HEK293T (cell line): ENCODE measurements around the gene ARL4A.

Source experiments
- CTCF ChIA-PET: fragments of 350-600 bp; formaldehyde crosslinking; extraction: SDS; loops from one replicate; lab custom pipeline; 2021; ENCODE audit warnings: antibody characterized with exemption, inconsistent platforms; lab: Yijun Ruan, JAX
- POLR2A ChIA-PET: fragments of 350-600 bp; formaldehyde crosslinking; extraction: SDS; loops from one replicate; lab custom pipeline; 2020; ENCODE audit warnings: antibody characterized with exemption, inconsistent platforms; lab: Yijun Ruan, JAX
- DNase-seq: peaks from one replicate; pipeline ENCODE4 v3.0.0; 2012; ENCODE audit warnings: mixed read lengths; ENCODE audit errors: extremely low spot score
- ARNT ChIP-seq: fragments of 450-650 bp; IDR thresholded peaks from 2 replicates; pipeline ENCODE4 v1.6.1; 2017; ENCODE audit warnings: mild to moderate bottlenecking
- BHLHE40 ChIP-seq: fragments of 450-650 bp; IDR thresholded peaks from 2 replicates; pipeline ENCODE4 v1.6.1; 2016; ENCODE audit warnings: mild to moderate bottlenecking, moderate library complexity, borderline replicate concordance
- CTBP1 ChIP-seq: fragments of 450-650 bp; IDR thresholded peaks from 2 replicates; pipeline ENCODE4 v1.6.1; 2016; ENCODE audit warnings: borderline replicate concordance
- ELF4 ChIP-seq: fragments of 450-650 bp; IDR thresholded peaks from 2 replicates; pipeline ENCODE4 v1.6.1; 2017; ENCODE audit warnings: antibody characterized with exemption
- FOXA1 ChIP-seq: fragments of 450-650 bp; IDR thresholded peaks from 2 replicates; pipeline ENCODE4 v1.6.1; 2016; ENCODE audit warnings: mild to moderate bottlenecking
- FOXK2 ChIP-seq: fragments of 450-650 bp; IDR thresholded peaks from 2 replicates; pipeline ENCODE4 v1.6.1; 2016; ENCODE audit warnings: mild to moderate bottlenecking
- FOXM1 ChIP-seq: fragments of 450-650 bp; IDR thresholded peaks from 2 replicates; pipeline ENCODE4 v1.6.1; 2017; ENCODE audit warnings: mild to moderate bottlenecking, borderline replicate concordance
- HDGF ChIP-seq: fragments of 450-650 bp; IDR thresholded peaks from 2 replicates; pipeline ENCODE4 v1.6.1; 2017; ENCODE audit warnings: antibody characterized with exemption, borderline replicate concordance
- L3MBTL2 ChIP-seq: fragments of 450-650 bp; conservative IDR thresholded peaks from 2 replicates; pipeline ENCODE4 v1.6.1; 2016; ENCODE audit warnings: mild to moderate bottlenecking
- LEF1 ChIP-seq: fragments of 450-650 bp; IDR thresholded peaks from 2 replicates; pipeline ENCODE4 v1.6.1; 2017; ENCODE audit warnings: mild to moderate bottlenecking, borderline replicate concordance
- NFRKB ChIP-seq: fragments of 450-650 bp; IDR thresholded peaks from 2 replicates; pipeline ENCODE4 v1.6.1; 2016; ENCODE audit warnings: mild to moderate bottlenecking, moderate library complexity
- SP1 ChIP-seq: fragments of 450-650 bp; IDR thresholded peaks from 2 replicates; pipeline ENCODE4 v1.6.1; 2017
- SUZ12 ChIP-seq: fragments of 450-650 bp; IDR thresholded peaks from 2 replicates; pipeline ENCODE4 v1.6.1; 2016; ENCODE audit warnings: mild to moderate bottlenecking
- TARDBP ChIP-seq: fragments of 450-650 bp; IDR thresholded peaks from 2 replicates; pipeline ENCODE4 v1.6.1; 2016
- ZNF384 ChIP-seq: fragments of 450-650 bp; IDR thresholded peaks from 2 replicates; pipeline ENCODE4 v1.6.1; 2016
- TF ChIP-seq, protein P1 (sequence below): fragments of 450-650 bp; IDR thresholded peaks from 2 replicates; pipeline ENCODE4 v1.6.1; 2016

ARL4A gene

GRCh38 chr7:12716722-12717121 lies 29.3 kb downstream of the ARL4A start:
- POLR2A ChIA-PET: interaction anchor here (1.3 kb wide), 1 partner anchor 10 kb away, joined by 5 read pairs; no protein-coding TSS in a partner anchor
- no peak for TF ChIP-seq LEF1
- CTCF ChIA-PET: interaction anchor here (0.6 kb wide), 1 partner anchor 672 kb away, joined by 3 read pairs; no protein-coding TSS in a partner anchor
- DNase-seq: no peak

DNA sequence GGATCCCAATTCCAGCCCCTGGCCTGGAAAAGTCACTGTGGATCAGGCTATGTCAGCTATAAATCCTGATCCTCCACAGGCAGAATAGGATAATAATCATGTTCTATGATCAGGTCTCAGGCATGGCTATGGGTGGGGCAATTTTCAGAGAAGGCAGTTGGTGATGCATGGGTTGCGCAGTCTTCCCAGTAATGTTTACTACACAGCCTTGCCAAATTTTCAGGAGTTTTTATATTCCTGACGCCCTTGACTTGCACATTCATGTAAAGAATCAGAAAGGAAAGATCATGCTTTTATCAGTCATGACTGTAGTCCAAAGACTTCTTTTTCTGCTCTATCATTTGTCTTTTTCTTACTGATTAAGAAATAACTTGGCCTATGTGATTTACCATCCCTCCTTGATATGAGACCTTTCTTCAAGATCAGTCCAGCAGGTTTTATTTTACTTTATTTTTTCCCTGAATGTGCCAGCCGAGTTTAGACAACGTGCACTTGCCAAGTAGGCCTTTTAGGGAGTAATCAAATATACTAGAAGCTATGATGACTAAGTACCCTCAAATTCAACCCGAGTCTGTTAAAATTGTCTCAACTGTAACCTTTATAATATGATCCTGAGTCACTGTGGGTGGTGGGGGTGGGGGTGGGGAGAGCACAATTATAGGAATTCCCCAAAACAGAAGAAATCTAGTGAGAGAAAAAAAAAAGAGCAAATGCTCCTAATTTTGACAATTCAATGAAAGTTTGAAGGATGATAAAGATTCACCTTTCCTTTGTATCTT lies 31.9 kb downstream of the ARL4A start:
- POLR2A ChIA-PET: interaction anchor here (0.8 kb wide), 1 partner anchor 32 kb away, joined by 3 read pairs; the partner anchor contains the start of gene ARL4A

DNA sequence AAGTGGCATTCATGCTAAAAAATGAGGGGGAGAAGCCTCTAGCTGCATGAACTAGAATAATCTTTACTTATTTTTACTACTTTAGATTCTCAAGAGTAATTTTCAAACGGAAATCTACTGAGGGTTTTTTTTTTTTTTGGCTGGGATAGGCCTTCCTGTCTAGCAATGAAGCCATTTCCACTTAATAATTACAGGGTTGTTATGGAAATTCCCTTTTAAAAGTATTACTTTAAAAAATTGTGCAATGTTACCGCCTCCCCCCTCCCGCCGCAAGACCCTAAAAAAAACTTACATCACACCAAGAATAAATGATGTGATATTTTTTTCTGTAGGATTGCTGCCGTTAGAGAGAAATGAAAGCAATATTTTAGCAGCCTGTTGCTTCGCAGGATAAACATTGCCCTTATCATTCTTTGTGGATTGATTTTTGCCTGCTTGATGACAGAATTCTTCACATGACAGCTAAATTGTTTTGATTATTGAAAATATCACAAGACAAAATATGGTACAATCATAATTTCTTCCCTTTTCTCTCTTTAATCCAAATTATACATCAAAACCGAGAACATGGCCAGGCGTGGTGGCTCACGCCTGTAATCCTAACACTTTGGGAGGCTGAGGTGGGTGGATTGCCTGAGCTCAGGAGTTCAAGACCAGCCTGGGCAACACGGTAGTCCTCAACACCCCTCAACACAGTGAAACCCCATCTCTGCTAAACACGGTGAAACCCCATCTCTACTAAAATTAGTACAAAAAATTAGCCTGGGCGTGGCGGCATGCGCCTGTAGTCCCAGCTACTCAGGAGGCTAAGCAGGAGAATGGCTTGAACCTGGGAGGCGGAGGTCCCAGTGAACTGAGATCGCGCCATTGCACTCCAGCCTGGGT lies 32.8 kb downstream of the ARL4A start:
- POLR2A ChIA-PET: no interaction called here
- TF ChIP-seq SUZ12 (no peak), BHLHE40 (no peak), NFRKB (no peak), L3MBTL2 (no peak), FOXA1 (no peak), ELF4 (no peak), CTBP1 (no peak), ARNT (no peak), LEF1 (no peak), HDGF (no peak), TARDBP (no peak), FOXM1 (no peak), ZNF384 (no peak), FOXK2 (no peak), SP1 (no peak)
- TF ChIP-seq, protein P1, sequence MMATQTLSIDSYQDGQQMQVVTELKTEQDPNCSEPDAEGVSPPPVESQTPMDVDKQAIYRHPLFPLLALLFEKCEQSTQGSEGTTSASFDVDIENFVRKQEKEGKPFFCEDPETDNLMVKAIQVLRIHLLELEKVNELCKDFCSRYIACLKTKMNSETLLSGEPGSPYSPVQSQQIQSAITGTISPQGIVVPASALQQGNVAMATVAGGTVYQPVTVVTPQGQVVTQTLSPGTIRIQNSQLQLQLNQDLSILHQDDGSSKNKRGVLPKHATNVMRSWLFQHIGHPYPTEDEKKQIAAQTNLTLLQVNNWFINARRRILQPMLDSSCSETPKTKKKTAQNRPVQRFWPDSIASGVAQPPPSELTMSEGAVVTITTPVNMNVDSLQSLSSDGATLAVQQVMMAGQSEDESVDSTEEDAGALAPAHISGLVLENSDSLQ: no peak
- CTCF ChIA-PET: interaction anchor here (0.9 kb wide), 1 partner anchor 34 kb away, joined by 3 read pairs; no protein-coding TSS in a partner anchor
- DNase-seq: no peak

More for the DNA sequence above, 31.9 kb downstream of the ARL4A start:
- no peak for DNase-seq
- CTCF ChIA-PET: no interaction called here
- TF ChIP-seq HDGF: no peak
- TF ChIP-seq LEF1: no peak
- no peak for TF ChIP-seq FOXA1
- no peak for TF ChIP-seq FOXM1
- no peak for TF ChIP-seq SUZ12
- TF ChIP-seq BHLHE40: no peak
- no peak for TF ChIP-seq ARNT
- no peak for TF ChIP-seq L3MBTL2

DNA sequence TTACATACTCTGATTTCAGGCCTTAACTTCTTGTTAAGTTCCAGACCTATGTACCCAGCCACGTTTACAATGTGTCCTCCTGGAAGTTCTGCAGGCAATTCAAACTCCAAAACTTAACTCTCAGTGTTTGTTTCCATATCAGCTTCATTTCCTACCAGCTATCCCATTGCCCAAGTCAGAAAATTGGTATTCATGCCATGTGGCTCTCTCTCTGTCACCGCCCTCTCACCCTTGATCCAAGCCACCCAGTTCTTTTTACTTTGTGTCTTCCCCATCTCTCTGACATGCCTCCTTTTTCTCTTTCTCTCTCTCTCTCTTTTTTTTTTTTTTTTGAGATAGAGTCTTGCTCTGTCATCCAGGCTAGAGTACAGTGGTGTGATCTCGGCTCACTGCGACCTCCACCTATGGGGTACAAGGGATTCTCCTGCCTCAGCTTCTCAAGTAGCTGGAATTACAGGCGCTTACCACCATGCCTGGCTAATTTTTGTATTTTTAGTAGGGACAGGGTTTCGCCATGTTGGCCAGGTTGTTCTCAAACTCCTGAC lies 33.9 kb downstream of the ARL4A start:
- ChIA-PET POLR2A (no interaction called here), CTCF (interaction anchor here (0.7 to 0.9 kb wide), 2 partner anchors 35 to 52 kb away, joined by 3 read pairs; no protein-coding TSS in a partner anchor)
- TF ChIP-seq LEF1: no peak
- TF ChIP-seq SUZ12: no peak
- no peak for TF ChIP-seq ELF4
- TF ChIP-seq ZNF384: no peak
- TF ChIP-seq, protein P1: no peak
- no peak for TF ChIP-seq FOXA1
- TF ChIP-seq L3MBTL2: no peak
- DNase-seq: no peak

DNA sequence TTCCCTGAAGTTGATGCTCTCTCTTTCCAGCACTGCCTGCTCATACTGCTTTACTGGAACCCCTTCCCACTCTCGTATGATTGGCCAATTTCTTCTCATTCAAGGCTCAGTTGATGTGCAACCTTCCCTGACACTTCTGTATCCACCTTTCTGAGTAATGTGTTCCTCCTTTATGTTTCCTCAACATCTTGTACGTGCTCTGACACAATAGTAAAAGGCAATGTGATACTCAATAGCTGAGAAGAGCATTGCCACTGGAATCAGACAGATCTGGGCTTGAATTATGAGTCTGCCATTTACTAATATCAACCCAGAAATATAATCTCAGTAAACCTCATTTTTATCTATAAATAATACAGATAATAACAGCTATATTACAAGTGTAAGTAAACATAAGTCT lies 34.7 kb downstream of the ARL4A start:
- ChIA-PET POLR2A (no interaction called here), CTCF (no interaction called here)
- TF ChIP-seq SP1 (no peak), L3MBTL2 (no peak), CTBP1 (no peak), NFRKB (no peak), BHLHE40 (no peak), SUZ12 (no peak), FOXK2 (no peak), FOXA1 (no peak), LEF1 (no peak), ELF4 (no peak), ARNT (no peak), ZNF384 (no peak), FOXM1 (no peak), HDGF (no peak), TARDBP (no peak)
- TF ChIP-seq, protein P1: no peak

More for the DNA sequence above, 34.7 kb downstream of the ARL4A start:
- DNase-seq: no peak
